ENCODE data around the gene GMPS. TPM values are rescaled to one million over a fixed set of nuclear protein-coding genes. Genes with fewer than 3 reads are reported as not detected.

The GMPS gene
- total and polyA plus RNA-seq, 2 of the 13 experiments (the other 11 are each of a cell fraction or from before 2014, with no cell fraction given) = 29.6 to 85.5 TPM

- TF ChIP-seq, protein P1, sequence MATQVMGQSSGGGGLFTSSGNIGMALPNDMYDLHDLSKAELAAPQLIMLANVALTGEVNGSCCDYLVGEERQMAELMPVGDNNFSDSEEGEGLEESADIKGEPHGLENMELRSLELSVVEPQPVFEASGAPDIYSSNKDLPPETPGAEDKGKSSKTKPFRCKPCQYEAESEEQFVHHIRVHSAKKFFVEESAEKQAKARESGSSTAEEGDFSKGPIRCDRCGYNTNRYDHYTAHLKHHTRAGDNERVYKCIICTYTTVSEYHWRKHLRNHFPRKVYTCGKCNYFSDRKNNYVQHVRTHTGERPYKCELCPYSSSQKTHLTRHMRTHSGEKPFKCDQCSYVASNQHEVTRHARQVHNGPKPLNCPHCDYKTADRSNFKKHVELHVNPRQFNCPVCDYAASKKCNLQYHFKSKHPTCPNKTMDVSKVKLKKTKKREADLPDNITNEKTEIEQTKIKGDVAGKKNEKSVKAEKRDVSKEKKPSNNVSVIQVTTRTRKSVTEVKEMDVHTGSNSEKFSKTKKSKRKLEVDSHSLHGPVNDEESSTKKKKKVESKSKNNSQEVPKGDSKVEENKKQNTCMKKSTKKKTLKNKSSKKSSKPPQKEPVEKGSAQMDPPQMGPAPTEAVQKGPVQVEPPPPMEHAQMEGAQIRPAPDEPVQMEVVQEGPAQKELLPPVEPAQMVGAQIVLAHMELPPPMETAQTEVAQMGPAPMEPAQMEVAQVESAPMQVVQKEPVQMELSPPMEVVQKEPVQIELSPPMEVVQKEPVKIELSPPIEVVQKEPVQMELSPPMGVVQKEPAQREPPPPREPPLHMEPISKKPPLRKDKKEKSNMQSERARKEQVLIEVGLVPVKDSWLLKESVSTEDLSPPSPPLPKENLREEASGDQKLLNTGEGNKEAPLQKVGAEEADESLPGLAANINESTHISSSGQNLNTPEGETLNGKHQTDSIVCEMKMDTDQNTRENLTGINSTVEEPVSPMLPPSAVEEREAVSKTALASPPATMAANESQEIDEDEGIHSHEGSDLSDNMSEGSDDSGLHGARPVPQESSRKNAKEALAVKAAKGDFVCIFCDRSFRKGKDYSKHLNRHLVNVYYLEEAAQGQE (IDR thresholded peaks at IDR 0.05; ENCODE audit: borderline replicate concordance in 1 of 2, low read depth in 1 of 2, low read length in 2 of 2) = no peak
- no peak for TF ChIP-seq ZSCAN30 (CRISPR knock-in tag; IDR thresholded peaks at IDR 0.05)
- TF ChIP-seq PTBP1 (IDR thresholded peaks at IDR 0.05; ENCODE audit: low read depth, low read length, poor library complexity, severe bottlenecking) = no peak
Measured at GRCh38 chr3:155884292-155884691, 13.8 kb downstream of the GMPS start (continued).

DNA sequence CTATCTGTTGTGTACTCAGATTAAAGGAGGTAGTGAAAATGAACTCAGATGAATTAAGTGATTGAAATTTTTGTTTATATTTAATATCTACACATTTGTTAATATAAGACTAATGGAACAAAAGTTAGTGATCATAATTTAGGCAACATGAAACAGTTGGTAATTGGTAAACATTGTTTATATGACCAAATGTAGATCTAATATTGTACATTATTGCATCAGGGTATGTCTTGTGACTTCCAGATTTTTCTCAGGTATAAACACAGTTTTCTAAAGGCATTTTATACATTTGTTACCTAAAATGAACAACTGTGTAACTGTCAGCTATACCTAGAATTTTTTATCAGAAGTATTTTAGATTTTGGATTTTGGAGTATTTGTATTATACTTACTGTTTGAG is 14.8 kb downstream of the GMPS start:
- BruUV-seq (replicated peaks) = no TSS peak
- DNase-seq (ENCODE audit: low spot score) (no peak), ATAC-seq (no peak), FAIRE-seq (no peak)
- Histone ChIP-seq H3K4me1 (ENCODE audit: insufficient read depth, low read length) (peaks cover 42% of the 10 kb centered on the region), H3K4me3 (replicated peaks in 1 of 3; ENCODE audit: insufficient read depth in 1 of 3, low read depth in 2 of 3, low read length in 3 of 3) (no peak overlapping the region), H2AFZ (ENCODE audit: low read length) (no peak overlapping the region), H3K9ac (ENCODE audit: insufficient read depth, low read depth, low read length) (no peak overlapping the region), H3K4me2 (ENCODE audit: low read depth, low read length) (no peak overlapping the region), H3K9me3 (ENCODE audit: low read length) (no peaks in the 10 kb centered on the region), H4K20me1 (ENCODE audit: insufficient read depth, low read length) (peaks cover 12% of the 10 kb centered on the region; the same call in 1 of the 2 replicates), H3K27me3 (ENCODE audit: control insufficient read depth in 1 of 2, insufficient read depth in 2 of 2, low read length in 2 of 2) (no peaks in the 10 kb centered on the region), H3K27ac (ENCODE audit: extremely low read length, insufficient read depth, low read length) (no peak overlapping the region), H3K36me3 (replicated peaks in 1 of 2; ENCODE audit: control insufficient read depth in 1 of 2, insufficient read depth in 2 of 2, low read length in 2 of 2) (peaks cover 0 to 1% of the 10 kb centered on the region in 2 experiments; a peak in 1 of 5 replicates), H3K79me2 (ENCODE audit: insufficient read depth, low read length) (peaks cover 92% of the 10 kb centered on the region)
- in situ Hi-C loops (cut with HindIII; ENCODE audit: extremely low pct_ligation_motif_present, low pct_unique_long_range_greater_than_20kb) = no loop called here
- POLR2A ChIA-PET = no interaction called here
- intact Hi-C loops (cut with micrococcal nuclease; ENCODE audit: unreplicated experiment) = no loop called here
- CTCF ChIA-PET (ENCODE audit: low intra/inter-chr PET ratio, low total read pairs) = no interaction called here
- no peak for TF ChIP-seq ZNF761 (CRISPR knock-in tag; conservative IDR thresholded peaks at IDR 0.05)
